CD4-positive, alpha-beta T cell treated with Interferon alpha-2 for 1 hour (primary cell): ENCODE data around the gene HIVEP3.

ENCODE experiments used
- DNase-seq, 2 donors: peaks; one replicate each; pipeline ENCODE4 v3.0.0-alpha.2; 2020 to 2022

Gene HIVEP3

GRCh38 chr1:41486371-41487125, 432.2 kb downstream of the HIVEP3 start:
- DNase-seq = no peak

GRCh38 chr1:41486053-41486370, 432.7 kb downstream of the HIVEP3 start:
- no peak for DNase-seq

GRCh38 chr1:41485605-41486004, 433.1 kb downstream of the HIVEP3 start:
- no peak for DNase-seq

DNA sequence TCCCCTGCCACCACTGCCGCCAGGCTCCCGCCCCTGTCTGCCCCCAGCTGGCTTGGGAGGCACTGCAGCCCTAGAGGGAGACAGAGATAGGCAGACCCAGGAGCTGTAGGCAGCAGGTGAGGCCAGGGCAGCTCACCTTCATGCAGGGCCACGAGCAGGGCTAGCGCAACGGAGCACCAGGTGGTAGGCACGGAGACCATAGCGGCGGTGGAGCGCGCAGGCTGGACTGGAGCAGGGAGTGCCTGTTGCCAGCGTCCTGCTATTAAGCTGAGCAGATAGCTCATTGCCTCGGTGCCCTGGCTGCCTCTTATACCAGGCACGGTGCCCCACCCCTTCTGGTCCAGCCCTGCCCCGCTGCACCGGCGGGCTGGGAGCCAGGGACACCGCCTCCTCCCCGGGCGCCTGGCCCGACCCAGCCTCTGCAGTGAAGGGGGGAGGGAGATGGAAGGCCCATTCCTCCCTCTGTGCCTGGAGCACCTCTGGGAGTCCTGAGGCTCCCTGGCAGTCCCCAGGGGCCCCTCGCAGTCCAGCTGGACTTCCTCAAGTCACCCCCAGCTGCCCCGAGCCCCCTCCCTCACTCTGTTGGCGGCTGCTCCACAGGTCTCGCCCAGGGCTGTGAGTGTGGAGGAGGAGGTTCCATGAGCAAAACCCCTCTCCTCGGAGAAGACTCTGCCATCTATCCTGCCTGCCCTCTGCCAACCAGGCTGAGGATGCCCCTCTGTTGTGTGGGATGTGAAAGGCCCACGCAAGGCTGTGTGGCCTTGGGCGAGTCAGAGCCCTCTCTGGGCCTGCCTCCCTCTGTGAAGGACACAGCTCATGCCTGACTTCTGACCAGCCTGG, 434.1 kb downstream of the HIVEP3 start, which contains the start of gene EDN2:
Gene EDN2 (minus strand): TSS at position 282 of the 840 bp plus-strand sequence. CDS start 82 bp downstream, at position 200.
- DNase-seq = no peak

DNA sequence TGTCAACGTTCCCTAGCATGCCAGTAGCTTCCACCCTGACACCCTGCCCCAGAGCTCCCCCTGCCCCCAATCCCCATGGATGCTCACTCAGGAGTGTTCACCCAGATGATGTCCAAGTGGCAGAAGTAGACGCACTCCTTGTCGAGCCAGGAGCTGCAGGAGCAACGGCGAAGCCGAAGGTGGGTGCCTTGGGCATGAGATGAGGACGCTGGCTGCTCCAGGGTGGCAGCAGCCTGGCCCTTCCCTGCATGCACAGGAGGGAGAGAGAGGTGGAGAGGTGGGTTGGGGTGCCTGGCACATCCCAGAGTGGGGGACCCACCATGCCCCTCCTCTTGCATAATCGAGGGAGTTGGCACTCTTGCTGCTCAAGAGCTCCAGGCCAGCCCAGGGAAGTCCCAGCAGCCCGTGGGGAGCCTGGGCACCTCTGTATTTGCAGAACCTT, 434.7 kb downstream of the HIVEP3 start:
- no peak for DNase-seq

- no peak for DNase-seq
Observed at GRCh38 chr1:41483001-41483850, 435.5 kb downstream of the HIVEP3 start.

- DNase-seq = no peak
Observed at GRCh38 chr1:41482001-41482765, 436.5 kb downstream of the HIVEP3 start.

- no peak for DNase-seq
Observed at GRCh38 chr1:41481109-41481775, 437.5 kb downstream of the HIVEP3 start.

DNA sequence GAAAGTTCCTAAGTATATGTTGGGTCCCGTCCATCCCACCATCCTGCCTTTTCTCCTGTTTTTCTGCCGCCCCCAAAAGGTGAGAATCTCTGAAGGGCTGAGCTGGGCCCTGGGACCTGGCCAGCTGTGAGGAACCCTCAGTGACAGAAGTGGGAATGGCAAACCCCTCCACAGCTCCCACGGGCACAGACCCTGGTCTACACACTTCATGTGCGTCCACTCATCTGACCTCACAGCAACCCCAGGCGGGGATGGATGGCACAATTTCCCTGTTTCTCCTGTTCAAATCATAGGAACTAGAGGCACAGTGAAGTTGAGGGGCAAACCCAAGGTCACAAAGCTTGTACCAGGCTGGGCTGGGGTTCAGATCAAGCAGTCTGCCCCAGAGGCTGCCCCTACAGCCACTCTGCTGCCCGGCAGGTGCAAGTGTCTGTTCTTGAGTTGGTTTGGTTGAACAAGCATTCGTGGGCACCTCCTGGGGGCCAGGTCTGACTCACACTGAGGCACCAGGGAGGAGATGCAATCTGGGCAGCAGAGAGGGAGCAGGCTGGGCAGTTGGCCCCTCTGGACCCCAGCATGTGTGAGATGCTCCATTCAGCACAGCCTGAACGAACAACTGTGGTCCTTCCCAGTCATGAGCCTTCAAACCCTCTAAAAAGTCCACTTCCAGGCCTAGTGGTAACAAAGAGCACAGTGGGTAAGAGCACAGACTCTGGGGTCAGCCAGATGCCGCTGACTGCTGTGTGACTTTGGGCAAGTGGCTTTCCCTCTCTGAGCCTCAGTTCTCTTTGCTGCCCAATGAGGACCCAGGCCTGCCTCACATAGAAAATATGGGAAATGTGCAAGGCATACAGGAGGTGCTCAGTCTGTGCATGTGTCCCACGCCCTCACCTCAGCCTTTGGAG, 438.3 kb downstream of the HIVEP3 start:
- no peak for DNase-seq

- no peak for DNase-seq
Observed at GRCh38 chr1:41479808-41480160, 438.9 kb downstream of the HIVEP3 start.

- DNase-seq = no peak
Observed at GRCh38 chr1:41479000-41479807, 439.5 kb downstream of the HIVEP3 start.

GRCh38 chr1:41478118-41478748, 440.5 kb downstream of the HIVEP3 start:
- no peak for DNase-seq

- no peak for DNase-seq
Observed at GRCh38 chr1:41476807-41477361, 441.8 kb downstream of the HIVEP3 start.

GRCh38 chr1:41475859-41476567, 442.7 kb downstream of the HIVEP3 start:
- no peak for DNase-seq

DNA sequence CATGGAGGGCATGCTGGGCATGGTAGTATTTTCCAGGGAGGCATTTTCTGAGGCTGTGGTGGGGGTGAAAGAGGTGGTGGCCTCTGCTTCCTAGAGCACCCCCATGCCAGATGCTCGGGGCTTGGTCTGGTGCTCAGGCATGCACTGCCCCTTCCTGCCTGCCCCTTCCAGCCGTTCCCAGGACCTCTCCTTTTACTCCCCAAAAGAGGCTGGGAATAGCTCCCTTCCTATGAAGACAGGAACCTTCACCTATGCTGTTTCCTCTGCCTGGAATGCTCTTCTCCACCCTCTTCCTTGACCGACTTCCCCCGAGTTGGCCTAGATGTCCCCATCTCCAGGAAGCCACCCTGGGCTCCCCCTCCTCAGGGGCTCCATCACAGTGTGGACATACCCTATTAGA, 443.4 kb downstream of the HIVEP3 start:
- DNase-seq = no peak

DNA sequence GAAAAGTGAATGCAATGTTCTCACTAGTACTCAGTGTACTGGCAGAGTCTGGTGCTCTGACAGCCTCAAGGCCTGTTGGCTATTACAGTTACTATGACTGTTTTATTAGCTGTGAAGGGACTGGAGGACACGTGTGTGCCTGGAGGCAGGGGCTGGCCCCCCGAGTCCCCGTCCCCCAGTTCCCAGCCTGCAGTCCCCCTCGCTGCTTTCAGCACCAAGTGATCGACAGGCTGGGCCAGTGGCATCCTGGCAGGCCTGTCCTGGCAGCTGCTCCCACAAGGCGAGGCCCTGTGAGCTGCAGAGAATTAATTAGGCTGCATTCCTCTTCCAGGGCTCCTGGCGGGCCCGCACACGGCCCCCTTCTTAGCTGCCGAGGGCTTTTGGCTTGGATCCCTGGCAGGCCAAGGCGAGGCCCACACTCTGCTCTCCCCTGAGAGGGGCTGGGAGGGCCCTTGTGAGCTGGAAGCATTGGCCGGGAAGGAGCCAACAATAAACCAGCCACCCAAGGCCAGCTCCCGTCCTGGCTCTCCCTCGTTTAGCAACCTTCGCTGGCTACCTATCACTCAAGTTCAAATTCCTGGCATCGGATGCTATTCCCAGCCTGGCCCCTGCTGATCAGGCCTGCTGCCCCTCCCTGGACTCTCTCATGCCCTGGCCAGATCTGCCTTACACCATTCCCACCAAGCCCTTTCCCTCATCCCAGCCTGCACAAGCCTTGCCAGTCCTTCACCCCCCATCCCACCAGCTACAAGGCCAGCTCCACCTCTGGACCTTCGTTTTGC, 444.0 kb downstream of the HIVEP3 start:
- no peak for DNase-seq

DNA sequence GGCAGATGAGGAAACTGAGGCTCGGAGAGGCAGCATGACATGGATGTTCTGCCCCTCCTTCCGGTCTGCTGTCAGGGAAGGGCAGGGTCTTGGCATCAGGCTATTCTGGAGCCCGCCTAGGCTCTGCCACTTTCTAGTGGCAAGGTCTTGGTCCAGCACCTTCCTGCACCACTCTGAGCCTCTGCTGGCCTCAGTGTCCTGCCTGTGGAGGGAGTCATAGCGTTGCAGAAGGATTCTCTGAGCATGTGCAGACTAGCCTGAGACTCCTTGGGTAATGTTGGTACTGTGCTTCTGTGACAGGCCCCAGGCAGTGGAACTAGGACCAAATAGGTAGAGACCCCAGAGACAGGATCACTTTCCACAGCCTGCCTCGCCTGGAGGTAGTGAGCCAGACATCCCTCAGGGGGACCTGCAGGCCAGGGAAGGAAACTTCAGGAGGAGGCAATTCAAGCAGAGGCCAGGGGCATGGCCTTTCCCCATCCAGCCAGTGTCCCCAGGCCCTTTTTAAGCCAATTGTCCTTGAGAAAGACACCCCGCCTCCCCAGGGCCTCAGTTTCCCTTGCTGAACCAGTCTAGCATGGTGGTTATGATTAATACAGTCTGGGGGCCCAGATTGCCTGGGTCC, 444.9 kb downstream of the HIVEP3 start:
- no peak for DNase-seq
